ENCODE data around the gene CTSZ. TPM values are rescaled to one million over a fixed set of nuclear protein-coding genes. Genes with fewer than 3 reads are reported as not detected.

Gene CTSZ
- total and polyA plus RNA-seq, 2 of the 8 experiments (the other 6 are each of a cell fraction or from before 2014, with no cell fraction given), result 32.8 to 34.0 TPM

GRCh38 chr20:58973866-58974265 lies 33.2 kb downstream of the CTSZ start (continued):
- TF ChIP-seq CHD2 (IDR thresholded peaks at IDR 0.05; ENCODE audit: low read length), result no peak
- no peak for TF ChIP-seq TAF7 (optimal IDR thresholded peaks at IDR 0.05; ENCODE audit: borderline replicate concordance, low read depth, low read length)
- no peak for TF ChIP-seq SRF (IDR thresholded peaks at IDR 0.05; ENCODE audit: low read depth, low read length)
- TF ChIP-seq TCF12 (IDR thresholded peaks at IDR 0.05; ENCODE audit: low read depth, low read length), result no peak

Measured in H1 (cell line).